Astrocyte of the spinal cord (primary cell): ENCODE measurements around the gene MAGI1.

Experiments
- DNase-seq: peaks from one replicate; pipeline ENCODE4 v3.0.0; 2011; ENCODE audit warnings: low read depth, low spot score
- H3K4me3 ChIP-seq: 2 replicates; pipeline ENCODE4 v1.5.1; 2011; ENCODE audit warnings: low read depth, mild to moderate bottlenecking, low read length, moderate library complexity
- CTCF ChIP-seq: IDR thresholded peaks from 2 replicates; pipeline ENCODE4 v1.5.1; 2012; ENCODE audit warnings: low read depth, mild to moderate bottlenecking, low read length, inconsistent platforms
- in situ Hi-C: cut with HindIII; loops from 2 replicates; pipeline ENCODE4 v1.10.0; 2017; ENCODE audit warnings: low sequenced_read_pairs

Gene MAGI1

GRCh38 chr3:65596029-65596300 lies 442.8 kb downstream of the MAGI1 start:
- H3K4me3 ChIP-seq, result no peak overlapping the region
- in situ Hi-C loops, result no loop called here
- DNase-seq, result no peak
- no peak for TF ChIP-seq CTCF

- H3K4me3 ChIP-seq, result no peak overlapping the region
- in situ Hi-C loops, result no loop called here
- no peak for TF ChIP-seq CTCF
- DNase-seq, result no peak
Observed at GRCh38 chr3:65595222-65596028, 443.3 kb downstream of the MAGI1 start.

- no peak for DNase-seq
- H3K4me3 ChIP-seq, result no peak overlapping the region
- TF ChIP-seq CTCF, result no peak
- in situ Hi-C loops, result no loop called here
Observed at GRCh38 chr3:65593780-65594752, 444.7 kb downstream of the MAGI1 start.

- no peak for TF ChIP-seq CTCF
- no peak for DNase-seq
- no peak overlapping the region for H3K4me3 ChIP-seq
- in situ Hi-C loops, result no loop called here
Observed at GRCh38 chr3:65591313-65591712, 447.4 kb downstream of the MAGI1 start.

DNA sequence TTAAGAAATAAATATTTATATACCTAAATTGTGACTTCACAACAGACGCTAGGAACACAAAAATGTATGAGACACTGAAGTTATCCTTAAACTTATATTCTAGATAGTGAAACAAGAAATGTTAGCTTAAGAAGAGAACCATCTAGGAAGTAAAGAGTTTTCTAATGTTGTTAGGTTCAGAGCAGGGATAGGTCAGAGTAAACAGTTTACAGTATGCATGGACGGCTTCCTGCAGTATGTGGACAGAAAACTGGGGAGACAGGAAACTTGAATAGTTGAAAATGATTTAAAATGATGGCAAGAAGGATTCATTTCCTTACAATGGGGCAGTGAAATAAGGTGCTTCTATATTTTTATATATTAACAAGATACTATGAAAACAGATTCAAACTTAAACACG lies 449.8 kb downstream of the MAGI1 start:
- no peak for TF ChIP-seq CTCF
- in situ Hi-C loops, result no loop called here

GRCh38 chr3:65587650-65588439 lies 450.9 kb downstream of the MAGI1 start:
- in situ Hi-C loops, result no loop called here
- no peak overlapping the region for H3K4me3 ChIP-seq
- no peak for TF ChIP-seq CTCF
- DNase-seq, result no peak

More for the DNA sequence above, 449.8 kb downstream of the MAGI1 start:
- H3K4me3 ChIP-seq, result no peak overlapping the region
- no peak for DNase-seq
